Neural cell (in vitro differentiated cells): ENCODE measurements around the gene PI4K2B.

Source experiments
- EZH2 ChIP-seq: fragments of 200-600, 300-800 bp; shearing (Covaris generic), sonication (generic); IDR thresholded peaks from 2 replicates; pipeline ENCODE4 v1.6.1; 2014; ENCODE audit warnings: antibody characterized with exemption, low read length, borderline replicate concordance, mild to moderate bottlenecking; ENCODE audit not compliant: insufficient read depth, poor library complexity, severe bottlenecking
- MXI1 ChIP-seq: fragments of 450-650 bp; conservative IDR thresholded peaks from 2 replicates; pipeline ENCODE4 v1.6.1; 2014; ENCODE audit warnings: antibody characterized with exemption, mild to moderate bottlenecking; ENCODE audit not compliant: poor library complexity, severe bottlenecking
- RAD21 ChIP-seq: fragments of 450-650 bp; conservative IDR thresholded peaks from 2 replicates; pipeline ENCODE4 v1.6.1; 2014; ENCODE audit warnings: antibody characterized with exemption, mild to moderate bottlenecking, moderate library complexity
- TF ChIP-seq, protein P1 (sequence below): fragments of 450-650 bp; IDR thresholded peaks from 2 replicates; pipeline ENCODE4 v1.5.1; 2014; ENCODE audit warnings: antibody characterized with exemption, mild to moderate bottlenecking, moderate library complexity; ENCODE audit not compliant: poor library complexity, severe bottlenecking
- TF ChIP-seq, protein P2 (sequence below): IDR thresholded peaks from 2 replicates; pipeline ENCODE4 v1.6.1; 2012; ENCODE audit warnings: borderline replicate concordance

DNA sequence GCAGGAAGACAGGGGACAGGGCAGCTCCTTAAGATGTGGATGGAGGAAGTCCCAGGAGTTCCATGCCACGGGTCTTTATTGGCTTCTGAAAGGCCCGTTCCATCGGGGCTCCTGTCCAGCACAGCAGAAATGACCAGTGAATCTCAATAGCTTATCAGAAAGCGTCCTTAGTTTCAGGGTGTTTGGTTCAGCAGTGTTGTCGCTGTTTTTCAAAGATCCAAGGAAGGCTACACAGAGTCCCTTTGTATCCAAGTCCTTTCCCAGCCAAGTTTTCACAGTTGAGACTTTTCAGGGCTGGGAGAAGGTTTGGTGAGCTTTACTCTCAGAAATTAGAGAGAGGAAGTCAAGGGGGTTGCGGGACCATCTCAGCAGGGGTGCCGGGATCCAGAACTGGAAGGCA lies 73.8 kb downstream of the PI4K2B start:
- TF ChIP-seq, protein P1, sequence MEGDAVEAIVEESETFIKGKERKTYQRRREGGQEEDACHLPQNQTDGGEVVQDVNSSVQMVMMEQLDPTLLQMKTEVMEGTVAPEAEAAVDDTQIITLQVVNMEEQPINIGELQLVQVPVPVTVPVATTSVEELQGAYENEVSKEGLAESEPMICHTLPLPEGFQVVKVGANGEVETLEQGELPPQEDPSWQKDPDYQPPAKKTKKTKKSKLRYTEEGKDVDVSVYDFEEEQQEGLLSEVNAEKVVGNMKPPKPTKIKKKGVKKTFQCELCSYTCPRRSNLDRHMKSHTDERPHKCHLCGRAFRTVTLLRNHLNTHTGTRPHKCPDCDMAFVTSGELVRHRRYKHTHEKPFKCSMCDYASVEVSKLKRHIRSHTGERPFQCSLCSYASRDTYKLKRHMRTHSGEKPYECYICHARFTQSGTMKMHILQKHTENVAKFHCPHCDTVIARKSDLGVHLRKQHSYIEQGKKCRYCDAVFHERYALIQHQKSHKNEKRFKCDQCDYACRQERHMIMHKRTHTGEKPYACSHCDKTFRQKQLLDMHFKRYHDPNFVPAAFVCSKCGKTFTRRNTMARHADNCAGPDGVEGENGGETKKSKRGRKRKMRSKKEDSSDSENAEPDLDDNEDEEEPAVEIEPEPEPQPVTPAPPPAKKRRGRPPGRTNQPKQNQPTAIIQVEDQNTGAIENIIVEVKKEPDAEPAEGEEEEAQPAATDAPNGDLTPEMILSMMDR = no peak
- TF ChIP-seq, protein P2, sequence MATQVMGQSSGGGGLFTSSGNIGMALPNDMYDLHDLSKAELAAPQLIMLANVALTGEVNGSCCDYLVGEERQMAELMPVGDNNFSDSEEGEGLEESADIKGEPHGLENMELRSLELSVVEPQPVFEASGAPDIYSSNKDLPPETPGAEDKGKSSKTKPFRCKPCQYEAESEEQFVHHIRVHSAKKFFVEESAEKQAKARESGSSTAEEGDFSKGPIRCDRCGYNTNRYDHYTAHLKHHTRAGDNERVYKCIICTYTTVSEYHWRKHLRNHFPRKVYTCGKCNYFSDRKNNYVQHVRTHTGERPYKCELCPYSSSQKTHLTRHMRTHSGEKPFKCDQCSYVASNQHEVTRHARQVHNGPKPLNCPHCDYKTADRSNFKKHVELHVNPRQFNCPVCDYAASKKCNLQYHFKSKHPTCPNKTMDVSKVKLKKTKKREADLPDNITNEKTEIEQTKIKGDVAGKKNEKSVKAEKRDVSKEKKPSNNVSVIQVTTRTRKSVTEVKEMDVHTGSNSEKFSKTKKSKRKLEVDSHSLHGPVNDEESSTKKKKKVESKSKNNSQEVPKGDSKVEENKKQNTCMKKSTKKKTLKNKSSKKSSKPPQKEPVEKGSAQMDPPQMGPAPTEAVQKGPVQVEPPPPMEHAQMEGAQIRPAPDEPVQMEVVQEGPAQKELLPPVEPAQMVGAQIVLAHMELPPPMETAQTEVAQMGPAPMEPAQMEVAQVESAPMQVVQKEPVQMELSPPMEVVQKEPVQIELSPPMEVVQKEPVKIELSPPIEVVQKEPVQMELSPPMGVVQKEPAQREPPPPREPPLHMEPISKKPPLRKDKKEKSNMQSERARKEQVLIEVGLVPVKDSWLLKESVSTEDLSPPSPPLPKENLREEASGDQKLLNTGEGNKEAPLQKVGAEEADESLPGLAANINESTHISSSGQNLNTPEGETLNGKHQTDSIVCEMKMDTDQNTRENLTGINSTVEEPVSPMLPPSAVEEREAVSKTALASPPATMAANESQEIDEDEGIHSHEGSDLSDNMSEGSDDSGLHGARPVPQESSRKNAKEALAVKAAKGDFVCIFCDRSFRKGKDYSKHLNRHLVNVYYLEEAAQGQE = no peak
- TF ChIP-seq EZH2 (no peak), RAD21 (no peak), MXI1 (no peak)
